Left ventricle myocardium superior (tissue), 1 donor: ENCODE data around the gene GRID1. TPM values are rescaled to one million over a fixed set of nuclear protein-coding genes. Genes with fewer than 3 reads are reported as not detected.

ENCODE experiments used
- ATAC-seq: fragments of 200-7000 bp; cut with Tn5 transposase; one replicate; pipeline ENCODE4 v1.9.1; 2020; ENCODE audit warnings: mild to moderate bottlenecking, moderate library complexity
- DNase-seq: peaks from one replicate; pipeline ENCODE4 v3.0.0-alpha.2; 2020
- intact Hi-C: fragments of 100-400 bp; cut with micrococcal nuclease; formaldehyde crosslinking; loops from one replicate; pipeline ENCODE4 v1.11.0; 2022
- total RNA-seq: library from RNA; stranded (reverse); fragmentation: NEBNext Ultra II Directional; extraction: Animal tissue kit (Norgen Biotek cat#: 25700); gene quantifications from one replicate; pipeline ENCODE4 v1.2.1, GENCODE V29; 2021
- donor health status: DM: no; HTN: yes; CAD: no; lungs with severe emphysema.

The GRID1 gene
- total RNA-seq, 1 donor from 2014 or later, result 2.4 TPM

GRCh38 chr10:85645926-85646711, 720.5 kb downstream of the GRID1 start:
- intact Hi-C loops, result no loop called here

GRCh38 chr10:85645053-85645452, 721.5 kb downstream of the GRID1 start:
- ATAC-seq, result no peak
- DNase-seq, result no peak
- intact Hi-C loops, result no loop called here

More at GRCh38 chr10:85645926-85646711, 720.5 kb downstream of the GRID1 start:
- DNase-seq (no peak), ATAC-seq (no peak)

GRCh38 chr10:85643845-85644525, 722.6 kb downstream of the GRID1 start:
- ATAC-seq, result no peak
- DNase-seq, result no peak
- intact Hi-C loops, result no loop called here

- no peak for DNase-seq
- intact Hi-C loops, result no loop called here
- no peak for ATAC-seq
These were observed 723.3 kb downstream of the GRID1 start for GRCh38 chr10:85643171-85643844.

GRCh38 chr10:85642421-85643170, 724.0 kb downstream of the GRID1 start:
- DNase-seq (no peak), ATAC-seq (no peak)
- intact Hi-C loops, result no loop called here

- intact Hi-C loops, result no loop called here
- DNase-seq (no peak), ATAC-seq (no peak)
These were observed 724.5 kb downstream of the GRID1 start for GRCh38 chr10:85642082-85642420.

- intact Hi-C loops, result no loop called here
- DNase-seq, result no peak
- no peak for ATAC-seq
These were observed 725.1 kb downstream of the GRID1 start for GRCh38 chr10:85641479-85642009.

GRCh38 chr10:85638797-85639196, 727.8 kb downstream of the GRID1 start:
- no peak for ATAC-seq
- intact Hi-C loops, result no loop called here
- DNase-seq, result no peak

- ATAC-seq (no peak), DNase-seq (no peak)
- intact Hi-C loops, result no loop called here
These were observed 730.9 kb downstream of the GRID1 start for GRCh38 chr10:85635650-85636049.

GRCh38 chr10:85624511-85624910, 742.1 kb downstream of the GRID1 start:
- DNase-seq (no peak), ATAC-seq (no peak)
- intact Hi-C loops, result no loop called here

- DNase-seq, result no peak
- ATAC-seq, result no peak
- intact Hi-C loops, result no loop called here
These were observed 742.8 kb downstream of the GRID1 start for GRCh38 chr10:85623758-85624157.

- ATAC-seq (no peak), DNase-seq (no peak)
- intact Hi-C loops, result no loop called here
These were observed 743.3 kb downstream of the GRID1 start for GRCh38 chr10:85623342-85623741.

GRCh38 chr10:85622425-85622824, 744.2 kb downstream of the GRID1 start:
- intact Hi-C loops, result no loop called here
- DNase-seq (no peak), ATAC-seq (no peak)

GRCh38 chr10:85621562-85621961, 745.0 kb downstream of the GRID1 start:
- DNase-seq (no peak), ATAC-seq (no peak)
- intact Hi-C loops, result no loop called here

GRCh38 chr10:85620807-85621206, 745.8 kb downstream of the GRID1 start:
- ATAC-seq (no peak), DNase-seq (no peak)
- intact Hi-C loops, result no loop called here

- ATAC-seq (no peak), DNase-seq (no peak)
- intact Hi-C loops, result no loop called here
These were observed 746.8 kb downstream of the GRID1 start for GRCh38 chr10:85619832-85620231.

GRCh38 chr10:85618841-85619240, 747.8 kb downstream of the GRID1 start:
- intact Hi-C loops, result no loop called here
- no peak for DNase-seq
- ATAC-seq, result no peak

GRCh38 chr10:85617751-85618546, 748.6 kb downstream of the GRID1 start:
- DNase-seq (no peak), ATAC-seq (no peak)
- intact Hi-C loops, result no loop called here

- intact Hi-C loops, result no loop called here
- no peak for ATAC-seq
- DNase-seq, result no peak
These were observed 751.0 kb downstream of the GRID1 start for GRCh38 chr10:85615556-85615955.
